ENCODE results near the gene MNS1. TPM values are rescaled to one million over a fixed set of nuclear protein-coding genes. Genes with fewer than 3 reads are reported as not detected.

Gene MNS1
- total RNA-seq, 1 experiment from 2014 or later, result 3.0 TPM

Other genes starting within 250 kb of the MNS1 start
- 3.2 and 4.6 TPM in 2 replicates for gene RFX7, start 221.3 kb downstream of the MNS1 start, total RNA-seq (2014; rRNA removed; shearing (Covaris generic))
- gene TEX9, start 99.7 kb downstream of the MNS1 start, total RNA-seq (2014; rRNA removed; shearing (Covaris generic)), result 1.2 and 2.1 TPM in 2 replicates